ENCODE results near the gene EEIG2.

DNA sequence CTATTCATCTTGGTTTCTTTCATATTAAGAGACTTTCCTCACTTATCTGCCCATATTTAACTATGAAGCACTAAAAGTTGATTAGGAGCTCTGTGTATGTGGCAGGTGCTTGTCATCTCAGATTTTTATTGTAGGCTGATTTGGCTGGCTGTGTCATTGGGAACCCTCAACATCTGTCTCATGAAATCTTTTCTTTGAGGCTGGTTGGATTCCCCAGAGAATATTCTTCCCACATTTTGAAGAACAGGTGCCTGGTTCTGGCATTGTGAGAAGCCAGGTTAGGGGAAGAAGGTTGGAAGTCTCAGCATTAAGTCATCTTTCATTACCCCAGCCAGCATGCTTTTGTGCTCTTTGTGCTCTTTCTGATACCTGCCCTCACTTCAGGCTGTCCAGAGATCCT lies 37.1 kb downstream of the EEIG2 start:
- no peak for TF ChIP-seq POLR2A (IDR thresholded peaks at IDR 0.05)
- TF ChIP-seq, protein P1, sequence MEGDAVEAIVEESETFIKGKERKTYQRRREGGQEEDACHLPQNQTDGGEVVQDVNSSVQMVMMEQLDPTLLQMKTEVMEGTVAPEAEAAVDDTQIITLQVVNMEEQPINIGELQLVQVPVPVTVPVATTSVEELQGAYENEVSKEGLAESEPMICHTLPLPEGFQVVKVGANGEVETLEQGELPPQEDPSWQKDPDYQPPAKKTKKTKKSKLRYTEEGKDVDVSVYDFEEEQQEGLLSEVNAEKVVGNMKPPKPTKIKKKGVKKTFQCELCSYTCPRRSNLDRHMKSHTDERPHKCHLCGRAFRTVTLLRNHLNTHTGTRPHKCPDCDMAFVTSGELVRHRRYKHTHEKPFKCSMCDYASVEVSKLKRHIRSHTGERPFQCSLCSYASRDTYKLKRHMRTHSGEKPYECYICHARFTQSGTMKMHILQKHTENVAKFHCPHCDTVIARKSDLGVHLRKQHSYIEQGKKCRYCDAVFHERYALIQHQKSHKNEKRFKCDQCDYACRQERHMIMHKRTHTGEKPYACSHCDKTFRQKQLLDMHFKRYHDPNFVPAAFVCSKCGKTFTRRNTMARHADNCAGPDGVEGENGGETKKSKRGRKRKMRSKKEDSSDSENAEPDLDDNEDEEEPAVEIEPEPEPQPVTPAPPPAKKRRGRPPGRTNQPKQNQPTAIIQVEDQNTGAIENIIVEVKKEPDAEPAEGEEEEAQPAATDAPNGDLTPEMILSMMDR (IDR thresholded peaks at IDR 0.05), result no peak

All from body of pancreas (tissue), 4 donors.